ENCODE data around the gene CD300LD.

GRCh38 chr17:74595037-74595750 lies 3.1 kb upstream of the CD300LD start:
- TF ChIP-seq, protein P1, sequence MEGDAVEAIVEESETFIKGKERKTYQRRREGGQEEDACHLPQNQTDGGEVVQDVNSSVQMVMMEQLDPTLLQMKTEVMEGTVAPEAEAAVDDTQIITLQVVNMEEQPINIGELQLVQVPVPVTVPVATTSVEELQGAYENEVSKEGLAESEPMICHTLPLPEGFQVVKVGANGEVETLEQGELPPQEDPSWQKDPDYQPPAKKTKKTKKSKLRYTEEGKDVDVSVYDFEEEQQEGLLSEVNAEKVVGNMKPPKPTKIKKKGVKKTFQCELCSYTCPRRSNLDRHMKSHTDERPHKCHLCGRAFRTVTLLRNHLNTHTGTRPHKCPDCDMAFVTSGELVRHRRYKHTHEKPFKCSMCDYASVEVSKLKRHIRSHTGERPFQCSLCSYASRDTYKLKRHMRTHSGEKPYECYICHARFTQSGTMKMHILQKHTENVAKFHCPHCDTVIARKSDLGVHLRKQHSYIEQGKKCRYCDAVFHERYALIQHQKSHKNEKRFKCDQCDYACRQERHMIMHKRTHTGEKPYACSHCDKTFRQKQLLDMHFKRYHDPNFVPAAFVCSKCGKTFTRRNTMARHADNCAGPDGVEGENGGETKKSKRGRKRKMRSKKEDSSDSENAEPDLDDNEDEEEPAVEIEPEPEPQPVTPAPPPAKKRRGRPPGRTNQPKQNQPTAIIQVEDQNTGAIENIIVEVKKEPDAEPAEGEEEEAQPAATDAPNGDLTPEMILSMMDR (conservative IDR thresholded peaks at IDR 0.05; ENCODE audit: low read length): no peak
- no peak for TF ChIP-seq EZH2phosphoT487 (IDR thresholded peaks at IDR 0.05; ENCODE audit: borderline replicate concordance, low read depth, low read length)

Measured in OCI-LY7 (cell line).